ENCODE measurements around the gene DOK7.
A peak's percentile ranks its signal among the peaks of the same experiment; 100 is the strongest.
"Not testable (repeated sequence)": the region's sequence is repeated elsewhere in the genome, so short reads cannot be mapped to it uniquely, and the experiment has no call there.

The DOK7 gene

DNA sequence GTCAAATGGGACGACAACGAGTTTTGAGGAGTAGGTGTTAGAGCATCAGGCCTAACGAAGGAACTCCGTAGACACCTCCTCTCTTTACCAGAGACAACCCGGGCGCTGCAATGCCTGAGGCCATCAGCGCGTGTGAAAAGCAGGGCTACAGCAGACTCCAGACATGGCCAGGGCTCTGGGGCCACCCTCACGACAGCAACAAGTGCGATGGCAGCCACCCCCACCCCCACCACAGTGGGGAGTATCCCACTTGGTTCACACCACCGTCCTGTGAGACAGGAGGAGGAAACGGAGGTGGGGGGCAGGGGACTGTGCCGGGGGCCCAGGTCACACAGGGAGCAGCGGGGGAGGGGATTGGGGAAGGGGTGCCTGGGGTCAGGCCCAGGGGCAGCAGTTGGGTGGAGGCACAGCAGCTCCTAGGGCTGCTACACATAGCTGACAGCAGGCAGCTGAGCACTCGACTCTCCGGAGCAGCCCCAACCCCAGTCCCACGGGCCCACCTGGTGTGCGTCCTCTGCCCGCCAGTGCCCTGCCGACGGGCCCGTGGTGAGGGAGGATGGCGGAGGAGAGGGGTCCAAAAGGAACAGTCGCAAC is 60.6 kb downstream of the DOK7 start:
- DNase-seq: no peak

- DNase-seq: no peak
Measured at GRCh38 chr4:3524349-3524748, 61.2 kb downstream of the DOK7 start.

DNA sequence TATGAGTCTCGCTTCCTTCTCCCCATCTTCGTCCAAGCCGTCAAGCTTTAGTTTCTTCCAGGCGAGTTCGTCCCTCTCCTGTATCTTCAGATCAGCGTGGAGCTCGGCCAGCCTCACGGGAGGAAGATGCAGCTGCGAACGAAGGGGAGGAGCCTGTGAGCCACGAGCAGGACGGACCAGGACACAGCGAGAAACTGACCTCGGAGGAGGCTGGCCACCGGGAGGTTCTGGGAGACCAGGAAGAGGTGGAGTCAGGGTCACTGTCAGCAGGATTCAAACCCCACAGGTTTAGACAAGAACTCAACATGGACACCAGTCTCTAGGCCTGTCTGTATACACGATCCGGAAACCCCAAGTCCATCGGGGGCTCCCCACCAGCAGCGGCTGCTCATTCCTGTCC is 61.8 kb downstream of the DOK7 start:
- no peak for DNase-seq

GRCh38 chr4:3525532-3526430 is 62.7 kb downstream of the DOK7 start:
- DNase-seq: no peak

GRCh38 chr4:3526456-3526855 is 63.4 kb downstream of the DOK7 start:
- no peak for DNase-seq

DNA sequence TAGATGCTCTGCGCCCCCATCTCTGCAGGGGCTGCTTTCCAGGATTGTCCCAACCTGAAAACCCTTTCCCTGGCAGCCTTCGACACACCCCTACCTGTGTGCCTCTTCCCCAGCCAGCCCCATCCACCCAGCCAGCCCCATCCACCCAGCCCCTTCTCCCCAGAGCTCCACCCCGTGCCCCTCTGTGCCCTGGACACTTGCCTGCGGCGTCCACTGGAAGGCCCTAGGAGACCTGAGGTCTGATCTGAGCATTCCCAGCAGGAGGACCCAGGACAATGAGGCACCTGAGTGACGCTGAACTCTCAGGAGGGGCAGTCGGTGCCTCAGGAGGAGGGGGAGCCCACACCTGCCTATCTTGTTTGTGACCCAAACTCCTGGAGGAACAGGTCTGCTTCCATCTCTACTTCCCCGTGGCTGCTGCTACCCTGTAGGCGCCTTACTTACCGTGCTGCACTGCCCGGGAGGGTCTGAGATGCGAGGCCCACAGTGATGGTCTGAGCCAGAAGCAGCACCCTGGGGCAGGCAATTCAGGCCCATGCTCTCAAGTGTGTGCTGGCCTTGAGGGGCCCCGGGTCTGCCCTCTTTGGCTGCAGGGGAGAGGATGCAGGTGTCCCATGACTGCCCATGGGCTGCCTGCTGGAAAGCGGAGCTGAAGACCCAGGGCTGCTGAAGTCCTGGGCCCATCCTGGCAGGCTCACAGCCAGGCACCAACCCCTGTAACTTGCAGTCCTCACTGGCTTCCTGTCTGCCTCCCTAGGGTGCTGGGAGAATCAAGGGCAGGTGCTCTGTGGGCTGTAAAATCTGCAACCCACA is 64.2 kb downstream of the DOK7 start:
- DNase-seq: no peak

DNA sequence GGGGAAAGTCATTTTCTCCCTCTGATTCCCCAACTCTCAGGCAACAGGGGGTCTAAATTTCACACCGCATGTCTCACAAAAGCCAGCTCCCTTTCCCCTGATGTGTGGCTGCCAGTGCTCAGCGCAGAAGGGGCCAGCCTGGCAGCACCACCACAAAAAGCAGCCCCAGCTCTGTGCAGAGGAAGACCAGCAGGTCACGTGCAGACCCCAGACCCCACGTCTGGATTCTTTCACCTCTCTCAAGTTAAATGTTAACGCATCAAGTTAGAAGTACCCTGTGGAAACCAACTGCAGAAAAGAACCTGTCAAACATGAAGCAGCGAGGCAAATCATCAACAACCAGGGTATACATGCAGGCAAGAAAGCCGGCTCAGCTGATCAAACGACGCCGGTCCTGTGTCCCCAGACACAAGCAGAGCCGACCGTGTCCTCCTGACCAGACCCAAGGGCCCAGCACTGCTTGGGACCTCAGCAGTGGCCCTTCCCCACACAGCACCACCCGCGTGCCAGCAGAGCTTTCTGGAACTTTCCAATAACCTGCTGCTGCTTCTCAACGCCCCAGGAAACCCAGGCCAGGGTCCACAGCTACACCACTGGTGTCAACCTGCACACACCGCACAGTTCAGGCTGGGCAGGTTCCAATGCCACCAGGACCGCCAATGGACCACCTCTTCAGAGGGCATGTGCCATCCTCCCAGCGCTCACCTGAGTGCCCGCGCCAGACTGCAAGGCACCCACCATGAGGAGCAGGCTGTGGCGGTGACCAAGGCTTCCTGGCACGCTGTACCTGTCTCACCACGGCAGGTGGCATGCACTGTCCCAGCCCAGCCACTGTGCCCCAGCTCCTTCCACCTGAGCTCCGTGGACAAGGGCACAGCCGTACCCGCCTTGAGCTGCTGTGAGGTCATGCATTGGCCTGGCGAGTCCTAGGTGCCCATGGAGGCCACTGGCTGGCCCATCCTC is 65.1 kb downstream of the DOK7 start:
- no peak for DNase-seq

DNA sequence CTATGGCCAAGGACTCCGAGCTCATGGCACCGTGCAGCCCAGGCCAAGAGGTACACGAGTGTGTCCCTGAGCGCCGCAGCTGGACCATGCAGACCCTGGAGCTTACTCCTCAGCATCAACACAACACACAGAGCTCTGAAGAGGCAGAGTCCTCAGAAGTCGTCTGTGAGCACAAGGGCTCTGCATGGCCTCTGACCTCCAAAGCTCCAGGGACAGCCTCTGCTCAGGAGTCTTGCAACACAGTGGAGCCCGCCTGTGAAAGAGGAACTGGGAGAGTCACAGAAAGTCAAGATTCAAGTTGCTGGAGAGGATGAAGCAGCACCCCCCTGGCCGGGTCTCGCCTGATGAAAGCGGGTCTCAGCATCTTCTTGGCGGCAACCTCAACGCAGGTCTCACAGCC is 66.3 kb downstream of the DOK7 start:
- DNase-seq: peak in 1 of 2 donors; percentile 53

DNA sequence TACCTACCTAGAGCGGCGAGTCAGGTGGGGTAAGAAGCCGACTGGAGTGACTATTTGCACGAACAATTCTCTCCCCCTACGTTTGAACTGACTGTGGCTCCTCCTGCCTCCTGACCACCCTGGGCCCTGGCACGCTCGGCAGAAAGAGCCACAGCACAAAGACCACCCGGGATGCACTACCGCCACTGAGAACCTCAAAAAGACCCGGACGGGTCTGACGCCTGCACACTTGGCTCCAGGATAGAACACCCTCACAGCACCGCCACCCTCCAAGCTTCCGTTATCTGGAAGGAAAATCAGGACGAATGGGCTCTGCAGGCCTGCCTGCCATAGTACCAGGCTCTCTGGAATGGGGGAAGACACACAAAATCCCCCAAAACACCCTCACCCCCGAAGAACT is 66.9 kb downstream of the DOK7 start:
- DNase-seq: no peak

DNA sequence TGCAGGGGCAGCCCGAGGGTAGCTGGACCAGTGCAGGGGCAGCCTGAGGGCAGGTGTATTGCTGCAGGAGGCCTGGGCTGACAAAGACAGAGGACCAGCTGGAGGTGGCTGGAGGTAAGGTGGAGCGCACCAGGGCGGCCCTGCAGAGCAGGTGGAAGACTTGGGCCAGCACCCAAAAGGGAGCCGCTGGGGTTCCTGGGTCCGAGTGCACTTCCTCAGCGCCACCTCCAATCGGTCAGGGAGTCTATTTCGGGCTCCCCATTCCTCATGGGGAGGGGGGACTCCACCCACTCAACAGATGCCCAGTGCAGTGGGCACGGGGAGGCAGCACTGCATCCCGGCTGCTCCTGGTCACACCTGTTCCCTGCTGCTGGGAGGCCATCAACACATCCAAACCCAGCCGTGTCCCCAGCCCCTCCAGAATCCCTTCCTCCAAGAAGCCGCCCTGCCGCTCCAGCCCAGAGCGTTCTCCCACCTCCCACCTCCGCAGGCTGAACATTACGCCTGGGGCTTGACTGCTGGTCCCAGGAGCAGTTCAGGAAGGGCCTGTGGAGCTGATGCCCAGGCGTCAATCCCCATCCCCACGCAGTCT is 67.7 kb downstream of the DOK7 start:
- no peak for DNase-seq

DNA sequence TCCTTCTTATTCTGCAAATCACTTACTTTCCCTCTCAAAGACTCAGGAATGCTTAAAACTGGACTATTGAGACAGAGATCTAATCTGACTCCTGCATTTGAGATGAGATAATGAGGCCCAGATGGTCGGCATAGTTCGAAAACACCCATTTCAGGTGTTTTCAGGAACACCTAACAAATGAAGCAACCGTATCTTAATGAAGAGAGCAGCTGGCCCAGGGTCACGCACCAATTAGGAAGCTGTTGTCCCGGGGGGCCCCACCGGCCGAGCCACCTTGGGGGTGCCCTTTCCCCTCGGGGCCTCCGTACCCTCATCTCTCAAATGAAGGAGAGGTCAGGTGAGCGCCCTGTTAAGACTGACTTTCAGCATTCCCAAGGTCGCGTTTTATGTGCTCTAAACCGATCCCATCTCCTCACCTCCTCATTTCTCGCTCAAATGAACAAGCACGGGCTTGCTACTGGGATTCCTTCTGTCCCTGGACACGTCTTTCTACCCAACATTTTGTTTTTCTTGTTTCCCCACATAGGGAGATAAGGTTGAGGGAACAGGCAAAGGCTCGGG is 68.3 kb downstream of the DOK7 start:
- DNase-seq: no peak

GRCh38 chr4:3531879-3532750 is 69.0 kb downstream of the DOK7 start, which contains the start of gene LRPAP1:
Gene LRPAP1, minus strand, starts transcription at chr4:3532422. Its CDS starts 10 bp downstream, at chr4:3532412.
- peak; percentile 89 to 90 for DNase-seq

DNA sequence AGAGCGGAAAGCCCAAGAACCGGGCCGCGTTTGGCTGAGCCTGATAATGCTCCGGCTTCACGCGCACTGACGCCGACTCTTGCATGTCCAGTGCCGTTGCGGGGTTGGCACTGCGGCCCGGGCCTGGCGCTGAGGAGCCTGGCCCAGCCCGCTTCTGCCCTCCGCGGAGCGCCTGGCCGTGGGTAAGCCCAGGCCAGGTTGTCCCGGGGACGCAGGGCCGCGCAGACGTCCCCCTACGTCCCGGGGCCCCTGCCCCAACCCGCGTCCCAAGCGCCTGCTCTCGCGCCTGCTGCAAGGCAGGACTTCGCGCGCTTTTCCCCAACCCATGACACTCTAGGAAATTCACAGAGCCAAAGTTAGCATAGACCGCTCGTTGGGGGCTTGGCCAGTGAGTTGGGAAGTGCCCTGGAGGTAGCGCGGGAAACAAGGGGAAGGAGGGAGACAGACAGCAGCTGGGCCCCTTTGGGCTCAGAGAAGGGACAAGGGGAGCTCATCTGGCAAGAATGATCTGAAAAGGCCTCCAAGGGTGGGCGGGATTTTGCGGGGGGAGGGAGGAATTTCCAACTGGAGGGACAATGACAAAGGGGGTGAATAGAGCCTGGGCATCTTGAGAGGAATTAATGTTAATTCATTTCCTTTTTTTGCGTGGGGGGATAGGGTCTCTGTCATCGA is 69.8 kb downstream of the DOK7 start:
- DNase-seq: no peak

GRCh38 chr4:3533423-3533820 is 70.3 kb downstream of the DOK7 start:
- DNase-seq: no peak

DNA sequence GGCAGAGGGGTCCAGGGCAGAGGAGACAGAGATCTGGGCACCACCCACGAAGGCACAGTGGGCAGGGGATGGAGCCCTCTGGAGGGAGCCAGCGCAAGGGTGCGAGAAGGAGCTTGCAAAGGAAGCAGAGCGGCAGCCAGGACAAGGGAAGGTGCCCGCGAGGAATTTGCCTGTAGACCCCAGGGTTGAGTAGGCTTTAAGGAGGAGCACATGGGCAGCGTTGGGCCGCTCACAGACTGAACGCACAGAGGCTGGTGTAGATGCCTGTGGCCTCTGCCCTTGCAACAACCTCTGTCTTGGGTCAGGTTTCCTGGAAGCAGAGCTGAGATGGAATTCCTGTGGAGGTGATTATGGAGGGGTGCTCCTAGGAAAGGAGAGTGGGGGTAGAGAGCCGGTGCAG is 72.7 kb downstream of the DOK7 start:
- not testable (repeated sequence) for DNase-seq

DNA sequence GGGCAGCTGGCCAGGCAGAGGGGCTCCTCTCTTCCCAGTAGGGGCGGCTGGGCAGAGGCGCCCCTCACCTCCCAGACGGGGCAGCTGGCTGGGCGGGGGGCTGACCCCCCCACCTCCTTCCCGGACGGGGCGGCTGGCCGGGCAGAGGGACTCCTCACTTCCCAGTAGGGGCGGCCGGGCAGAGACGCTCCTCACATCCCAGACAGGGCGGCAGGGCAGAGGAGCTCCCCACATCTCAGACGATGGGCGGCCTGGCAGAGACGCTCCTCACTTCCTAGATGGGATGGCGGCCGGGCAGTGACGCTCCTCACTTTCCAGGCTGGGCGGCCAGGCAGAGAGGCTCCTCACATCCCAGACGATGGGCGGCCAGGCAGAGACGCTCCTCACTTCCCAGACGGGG is 75.8 kb downstream of the DOK7 start:
- DNase-seq: not testable (repeated sequence)

DNA sequence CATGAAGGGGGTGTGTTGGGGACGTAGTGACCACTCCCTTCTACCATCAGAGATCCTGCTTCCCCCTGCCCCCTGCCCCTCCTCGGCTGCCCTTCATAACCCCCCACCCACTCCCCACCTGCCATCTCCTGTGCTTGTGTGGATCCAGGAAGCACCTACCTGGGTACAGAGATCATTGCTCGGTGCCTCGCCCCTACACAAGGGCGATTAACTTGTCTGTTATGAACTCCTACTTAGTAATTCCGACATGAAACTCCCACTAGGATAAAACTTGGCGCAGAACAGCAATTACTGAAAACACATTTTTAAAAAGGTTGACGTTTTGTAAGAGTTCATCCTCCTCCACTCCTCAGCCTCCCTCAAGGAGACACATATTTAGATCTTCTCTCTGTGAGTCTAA is 80.3 kb downstream of the DOK7 start:
- DNase-seq: not testable (repeated sequence)

All from CD4-positive, alpha-beta T cell treated with Interleukin-1 beta for 1 hour (primary cell).